KMS-11 (cell line): Measurements from ENCODE around the gene MEIS1.

Experiments used
- H2AFZ ChIP-seq: fragments of 200-600 bp; sonication (generic); 2 replicates; pipeline ENCODE4 v1.6.1; 2016; ENCODE audit warnings: antibody characterized with exemption, mixed run types, low read depth
- H3K27ac ChIP-seq: fragments of 200-600 bp; sonication (generic); 2 replicates; pipeline ENCODE4 v1.6.1; 2016; ENCODE audit warnings: mild to moderate bottlenecking, mixed run types
- H3K27me3 ChIP-seq: fragments of 200-600 bp; sonication (generic); 2 replicates; pipeline ENCODE4 v1.6.1; 2017; ENCODE audit warnings: mild to moderate bottlenecking, low read depth, mixed run types, moderate library complexity; ENCODE audit not compliant: insufficient read depth
- H3K36me3 ChIP-seq: fragments of 200-600 bp; sonication (generic); 2 replicates; pipeline ENCODE4 v1.6.1; 2017; ENCODE audit warnings: mild to moderate bottlenecking, mixed run types; ENCODE audit not compliant: insufficient read depth
- H3K4me1 ChIP-seq: fragments of 200-600 bp; sonication (generic); 2 replicates; pipeline ENCODE4 v1.6.1; 2016; ENCODE audit warnings: mild to moderate bottlenecking, low read depth, mixed run types; ENCODE audit not compliant: poor library complexity, severe bottlenecking
- H3K4me2 ChIP-seq: fragments of 200-600 bp; sonication (generic); 2 replicates; pipeline ENCODE4 v1.7.0; 2016; ENCODE audit warnings: mild to moderate bottlenecking, mixed run types
- H3K4me3 ChIP-seq: fragments of 200-600 bp; sonication (generic); IDR thresholded peaks from 2 replicates; pipeline ENCODE4 v1.6.1; 2017; ENCODE audit warnings: low read depth, low read length, mixed read lengths; ENCODE audit not compliant: insufficient read depth
- H3K79me2 ChIP-seq: fragments of 200-600 bp; sonication (generic); 2 replicates; pipeline ENCODE4 v1.6.1; 2016; ENCODE audit warnings: low read depth, mixed run types; ENCODE audit not compliant: insufficient read depth
- H3K9ac ChIP-seq: fragments of 200-600 bp; sonication (generic); 2 replicates; pipeline ENCODE4 v1.6.1; 2016; ENCODE audit warnings: mild to moderate bottlenecking, mixed run types
- H4K20me1 ChIP-seq: fragments of 200-600 bp; sonication (generic); 2 replicates; pipeline ENCODE4 v1.6.1; 2016; ENCODE audit warnings: mild to moderate bottlenecking, mixed run types; ENCODE audit not compliant: insufficient read depth
- CTCF ChIP-seq: fragments of 200-600 bp; sonication (generic); conservative IDR thresholded peaks from 2 replicates; pipeline ENCODE4 v1.6.1; 2017; ENCODE audit warnings: low read depth, mild to moderate bottlenecking, antibody characterized with exemption, low read length, moderate library complexity, mixed read lengths

MEIS1 gene

GRCh38 chr2:66569974-66570373, 135.0 kb downstream of the MEIS1 start:
- no peak overlapping the region for H3K4me3 ChIP-seq
- H3K4me1 ChIP-seq = peaks cover 6% of the 10 kb centered on the region
- no peak overlapping the region for H3K9ac ChIP-seq
- no peaks in the 10 kb centered on the region for H3K79me2 ChIP-seq
- no peaks in the 10 kb centered on the region for H3K36me3 ChIP-seq
- no peak overlapping the region for H2AFZ ChIP-seq
- H3K27me3 ChIP-seq = no peaks in the 10 kb centered on the region
- no peak overlapping the region for H3K27ac ChIP-seq
- no peaks in the 10 kb centered on the region for H4K20me1 ChIP-seq
- TF ChIP-seq CTCF = no peak
- no peak overlapping the region for H3K4me2 ChIP-seq

- Histone ChIP-seq H3K36me3 (no peaks in the 10 kb centered on the region), H2AFZ (no peak overlapping the region), H3K4me3 (no peak overlapping the region), H4K20me1 (no peaks in the 10 kb centered on the region), H3K27me3 (no peaks in the 10 kb centered on the region), H3K79me2 (no peaks in the 10 kb centered on the region), H3K4me1 (peaks cover 6% of the 10 kb centered on the region), H3K9ac (no peak overlapping the region), H3K4me2 (no peak overlapping the region), H3K27ac (no peak overlapping the region)
- no peak for TF ChIP-seq CTCF
Observed at GRCh38 chr2:66570471-66570870, 135.5 kb downstream of the MEIS1 start.

GRCh38 chr2:66571918-66572317, 137.0 kb downstream of the MEIS1 start:
- Histone ChIP-seq H3K79me2 (no peaks in the 10 kb centered on the region), H3K4me2 (no peak overlapping the region), H3K4me3 (no peak overlapping the region), H4K20me1 (no peaks in the 10 kb centered on the region), H3K36me3 (no peaks in the 10 kb centered on the region), H3K9ac (no peak overlapping the region), H2AFZ (no peak overlapping the region), H3K4me1 (peaks cover 6% of the 10 kb centered on the region), H3K27ac (no peak overlapping the region), H3K27me3 (no peaks in the 10 kb centered on the region)
- TF ChIP-seq CTCF = no peak

- H2AFZ ChIP-seq = no peak overlapping the region
- no peaks in the 10 kb centered on the region for H3K36me3 ChIP-seq
- H3K79me2 ChIP-seq = no peaks in the 10 kb centered on the region
- no peak for TF ChIP-seq CTCF
- no peak overlapping the region for H3K4me2 ChIP-seq
- no peaks in the 10 kb centered on the region for H4K20me1 ChIP-seq
- H3K27ac ChIP-seq = no peak overlapping the region
- H3K4me3 ChIP-seq = no peak overlapping the region
- no peaks in the 10 kb centered on the region for H3K27me3 ChIP-seq
- H3K4me1 ChIP-seq = peaks cover 6% of the 10 kb centered on the region
- no peak overlapping the region for H3K9ac ChIP-seq
Observed at GRCh38 chr2:66572391-66572790, 137.5 kb downstream of the MEIS1 start.
